ENCODE measurements around the gene GATD1. TPM values are rescaled to one million over a fixed set of nuclear protein-coding genes. Genes with fewer than 3 reads are reported as not detected.

Gene GATD1
- polyA plus RNA-seq, 1 donor from 2014 or later = 146 TPM

- no peaks in the 10 kb centered on the region for H3F3A ChIP-seq (ENCODE audit: insufficient read depth, low read length, poor library complexity, severe bottlenecking)
- no peaks in the 10 kb centered on the region for H4K20me1 ChIP-seq (ENCODE audit: insufficient read depth)
- peak overlapping the region; percentile 87 for H3K27ac ChIP-seq (ENCODE audit: low read length)
- H3K4me3 ChIP-seq (ENCODE audit: low read length) = peak overlapping the region; percentile 97
- no peaks in the 10 kb centered on the region for H3K27me3 ChIP-seq (ENCODE audit: insufficient read depth, low read depth, low read length)
- peak overlapping the region; percentile 80 for H2AFZ ChIP-seq (ENCODE audit: low read depth, low read length)
- peak overlapping the region; percentile 56 for H3K4me2 ChIP-seq (ENCODE audit: low read length)
- TF ChIP-seq REST (IDR thresholded peaks at IDR 0.05; ENCODE audit: borderline replicate concordance) = no peak
- TF ChIP-seq SMC3 (conservative IDR thresholded peaks at IDR 0.05; ENCODE audit: poor library complexity) = no peak
- no peak for TF ChIP-seq CTCF (IDR thresholded peaks at IDR 0.05; ENCODE audit: poor library complexity, severe bottlenecking)
- no peak for TF ChIP-seq MXI1 (conservative IDR thresholded peaks at IDR 0.05; ENCODE audit: poor library complexity, severe bottlenecking)
- no peak for TF ChIP-seq TAF1 (IDR thresholded peaks at IDR 0.05; ENCODE audit: low read depth)
- TF ChIP-seq RAD21 (conservative IDR thresholded peaks at IDR 0.05) = no peak
- no peak for TF ChIP-seq EP300 (conservative IDR thresholded peaks at IDR 0.05; ENCODE audit: poor library complexity, severe bottlenecking)
- no peak for TF ChIP-seq POLR2AphosphoS5 (IDR thresholded peaks at IDR 0.05)
- TF ChIP-seq EZH2 (IDR thresholded peaks at IDR 0.05; ENCODE audit: borderline replicate concordance, insufficient read depth, low read length, poor library complexity, severe bottlenecking) = no peak
- H3K36me3 ChIP-seq (ENCODE audit: insufficient read depth, low read length) = no peaks in the 10 kb centered on the region
- H3K9me3 ChIP-seq (ENCODE audit: low read length) = no peaks in the 10 kb centered on the region
- peaks cover 22% of the 10 kb centered on the region for H3K79me2 ChIP-seq (replicated peaks; ENCODE audit: insufficient read depth, low read length)
- H3K9me2 ChIP-seq (ENCODE audit: insufficient read depth, low read length) = no peaks in the 10 kb centered on the region
- H3K9ac ChIP-seq (ENCODE audit: low read length) = peak overlapping the region; percentile 94
Observed at GRCh38 chr11:746289-747157, 30.8 kb downstream of the GATD1 start.

GRCh38 chr11:745428-745827, 31.9 kb downstream of the GATD1 start:
- Histone ChIP-seq H3K9me2 (ENCODE audit: insufficient read depth, low read length) (no peaks in the 10 kb centered on the region), H2AFZ (ENCODE audit: low read depth, low read length) (no peak overlapping the region), H4K20me1 (ENCODE audit: insufficient read depth) (no peaks in the 10 kb centered on the region), H3K9ac (ENCODE audit: low read length) (no peak overlapping the region), H3K4me2 (ENCODE audit: low read length) (no peak overlapping the region), H3K4me3 (ENCODE audit: low read length) (no peak overlapping the region), H3K79me2 (replicated peaks; ENCODE audit: insufficient read depth, low read length) (peaks cover 22% of the 10 kb centered on the region), H3K27ac (ENCODE audit: low read length) (no peak overlapping the region), H3K9me3 (ENCODE audit: low read length) (no peaks in the 10 kb centered on the region), H3F3A (ENCODE audit: insufficient read depth, low read length, poor library complexity, severe bottlenecking) (no peaks in the 10 kb centered on the region), H3K27me3 (ENCODE audit: insufficient read depth, low read depth, low read length) (no peaks in the 10 kb centered on the region), H3K36me3 (ENCODE audit: insufficient read depth, low read length) (no peaks in the 10 kb centered on the region)
- no peak for TF ChIP-seq POLR2AphosphoS5 (IDR thresholded peaks at IDR 0.05)
- no peak for TF ChIP-seq EP300 (conservative IDR thresholded peaks at IDR 0.05; ENCODE audit: poor library complexity, severe bottlenecking)
- TF ChIP-seq TAF1 (IDR thresholded peaks at IDR 0.05; ENCODE audit: low read depth) = no peak
- TF ChIP-seq MXI1 (conservative IDR thresholded peaks at IDR 0.05; ENCODE audit: poor library complexity, severe bottlenecking) = no peak
- TF ChIP-seq RAD21 (conservative IDR thresholded peaks at IDR 0.05) = no peak
- no peak for TF ChIP-seq REST (IDR thresholded peaks at IDR 0.05; ENCODE audit: borderline replicate concordance)
- no peak for TF ChIP-seq CTCF (IDR thresholded peaks at IDR 0.05; ENCODE audit: poor library complexity, severe bottlenecking)
- no peak for TF ChIP-seq EZH2 (IDR thresholded peaks at IDR 0.05; ENCODE audit: borderline replicate concordance, insufficient read depth, low read length, poor library complexity, severe bottlenecking)
- TF ChIP-seq SMC3 (conservative IDR thresholded peaks at IDR 0.05; ENCODE audit: poor library complexity) = no peak

All from neural cell (in vitro differentiated cells).